HepG2 (cell line): ENCODE data around the gene MYO18A. TPM values are rescaled to one million over a fixed set of nuclear protein-coding genes. Genes with fewer than 3 reads are reported as not detected.

Experiments
- ATAD3A ChIP-seq: sonication (generic); formaldehyde crosslinking; IDR thresholded peaks from 2 replicates; pipeline ENCODE4 v1.4.0; 2020; ENCODE audit warnings: missing genetic modification reagents
- CBX2 ChIP-seq, 2 experiments: fragments of 200-600 bp in 1 of 2; sonication (generic); formaldehyde crosslinking in 1 of 2; IDR thresholded peaks; 2 replicates each; pipeline versions ENCODE4 v1.7.0 to v1.8.1; 2018 to 2022; ENCODE audit warnings: low read depth in 2 of 2, low read length in 1 of 2, mild to moderate bottlenecking in 1 of 2, missing genetic modification reagents in 1 of 2
- CBX5 ChIP-seq: sonication (generic); formaldehyde crosslinking; IDR thresholded peaks from 2 replicates; pipeline ENCODE4 v1.4.0; 2020; ENCODE audit warnings: missing genetic modification reagents, borderline replicate concordance
- EZH2 ChIP-seq: conservative IDR thresholded peaks from 2 replicates; pipeline ENCODE4 v1.6.1; 2012; ENCODE audit warnings: mild to moderate bottlenecking, low read depth, low read length, moderate library complexity
- GATAD2A ChIP-seq: IDR thresholded peaks from 2 replicates; pipeline ENCODE4 v1.6.1; 2016
- HES4 ChIP-seq: sonication (generic); formaldehyde crosslinking; IDR thresholded peaks from 2 replicates; pipeline ENCODE4 v1.9.0; 2021; ENCODE audit warnings: mild to moderate bottlenecking, missing genetic modification reagents, borderline replicate concordance
- KLF15 ChIP-seq: sonication (generic); formaldehyde crosslinking; IDR thresholded peaks from 2 replicates; pipeline ENCODE4 v1.8.1; 2023; ENCODE audit warnings: borderline replicate concordance, mild to moderate bottlenecking, inconsistent platforms, missing genetic modification reagents, mixed read lengths
- REXO4 ChIP-seq: sonication (generic); formaldehyde crosslinking; IDR thresholded peaks from 2 replicates; pipeline ENCODE4 v1.8.0; 2022; ENCODE audit warnings: missing genetic modification reagents, mild to moderate bottlenecking, borderline replicate concordance
- RXRA ChIP-seq: sonication (generic); formaldehyde crosslinking; IDR thresholded peaks from 2 replicates; pipeline ENCODE4 v1.5.1; 2020; ENCODE audit warnings: missing genetic modification reagents
- U2AF2 ChIP-seq: fragments of 200-400 bp; formaldehyde crosslinking; IDR thresholded peaks from 2 replicates; pipeline ENCODE4 v1.6.1; 2017; ENCODE audit warnings: low read depth, mild to moderate bottlenecking, low read length
- XBP1 ChIP-seq: sonication (generic); formaldehyde crosslinking; IDR thresholded peaks from 2 replicates; pipeline ENCODE4 v1.5.0; 2020; ENCODE audit warnings: missing genetic modification reagents
- ZC3H4 ChIP-seq: sonication (generic); formaldehyde crosslinking; IDR thresholded peaks from 2 replicates; pipeline ENCODE4 v1.4.0; 2020; ENCODE audit warnings: missing genetic modification reagents, borderline replicate concordance
- ZNF224 ChIP-seq: sonication (generic); formaldehyde crosslinking; IDR thresholded peaks from 2 replicates; pipeline ENCODE4 v1.5.0; 2020; ENCODE audit warnings: mild to moderate bottlenecking, missing genetic modification reagents
- ZNF431 ChIP-seq: sonication (generic); formaldehyde crosslinking; IDR thresholded peaks from 2 replicates; pipeline ENCODE4 v1.9.0; 2022; ENCODE audit warnings: missing genetic modification reagents, low read depth, mild to moderate bottlenecking, borderline replicate concordance
- ZNF549 ChIP-seq: sonication (generic); formaldehyde crosslinking; IDR thresholded peaks from 2 replicates; pipeline ENCODE4 v1.5.0; 2020; ENCODE audit warnings: missing genetic modification reagents
- ZNF572 ChIP-seq: sonication (generic); formaldehyde crosslinking; IDR thresholded peaks from 2 replicates; pipeline ENCODE4 v1.5.1; 2020; ENCODE audit warnings: mild to moderate bottlenecking, missing genetic modification reagents
- ZNF713 ChIP-seq: sonication (generic); formaldehyde crosslinking; IDR thresholded peaks from 2 replicates; pipeline ENCODE4 v1.4.0; 2020; ENCODE audit warnings: mild to moderate bottlenecking, missing genetic modification reagents
- ZNF792 ChIP-seq: IDR thresholded peaks from 2 replicates; pipeline ENCODE4 v1.6.1; 2016
- polyA plus RNA-seq, 8 experiments: library from polyadenylated mRNA; depleted of rRNA in 3 of 8; stranded (reverse) in 7 of 8; unstranded in 1 of 8; fragments of >200 nt; fragmentation: Illumina TruSeq in 4 of 8; extraction: Trizol in 4 of 8; gene quantifications; 2 replicates each; pipeline versions ENCODE4 v1.2.1 to v1.2.3, GENCODE V29; 2011 to 2016; ENCODE audit warnings: low read depth in 4 of 8, missing spikeins in 1 of 8, mixed read lengths in 1 of 8; ENCODE audit not compliant: insufficient read depth in 1 of 8
- total RNA-seq, 5 experiments: library from RNA; depleted of rRNA; stranded (reverse); fragments of >200 nt; fragmentation: Illumina TruSeq; extraction: Trizol; gene quantifications; 2 replicates each; pipeline ENCODE4 v1.2.3, GENCODE V29; 2016; ENCODE audit warnings: low read depth in 1 of 5
- TF ChIP-seq, protein P1 (sequence below): IDR thresholded peaks from 2 replicates; pipeline ENCODE4 v1.6.1; 2016; ENCODE audit warnings: mild to moderate bottlenecking, missing biosample characterization, missing genetic modification reagents
- TF ChIP-seq, protein P2 (sequence below), 2 experiments: sonication (generic) in 1 of 2; formaldehyde crosslinking in 1 of 2; IDR thresholded peaks; 2 replicates each; pipeline versions ENCODE4 v1.5.1 to v1.6.1; 2011 to 2020; ENCODE audit warnings: borderline replicate concordance in 1 of 2, low read depth in 1 of 2, low read length in 1 of 2, mild to moderate bottlenecking in 1 of 2, missing genetic modification reagents in 1 of 2, moderate library complexity in 1 of 2
- TF ChIP-seq, protein P3 (sequence below): sonication (generic); formaldehyde crosslinking; IDR thresholded peaks from 2 replicates; pipeline ENCODE4 v1.4.0; 2020; ENCODE audit warnings: missing genetic modification reagents, borderline replicate concordance
- TF ChIP-seq, protein P4 (sequence below): sonication (generic); formaldehyde crosslinking; IDR thresholded peaks from 2 replicates; pipeline ENCODE4 v1.8.0; 2022; ENCODE audit warnings: missing genetic modification reagents, mild to moderate bottlenecking, borderline replicate concordance

The MYO18A gene
- total and polyA plus RNA-seq, 2 of the 13 experiments (the other 11 are each of a cell fraction or from before 2014, with no cell fraction given) = 16.8 to 24.8 TPM

GRCh38 chr17:29179232-29180033 is 765 bp downstream of the MYO18A start (continued):
- TF ChIP-seq, protein P1, sequence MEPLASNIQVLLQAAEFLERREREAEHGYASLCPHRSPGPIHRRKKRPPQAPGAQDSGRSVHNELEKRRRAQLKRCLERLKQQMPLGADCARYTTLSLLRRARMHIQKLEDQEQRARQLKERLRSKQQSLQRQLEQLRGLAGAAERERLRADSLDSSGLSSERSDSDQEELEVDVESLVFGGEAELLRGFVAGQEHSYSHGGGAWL (CRISPR knock-in tag) = peak; percentile 58; the same call in 1 of the 2 replicates
- TF ChIP-seq, protein P2, sequence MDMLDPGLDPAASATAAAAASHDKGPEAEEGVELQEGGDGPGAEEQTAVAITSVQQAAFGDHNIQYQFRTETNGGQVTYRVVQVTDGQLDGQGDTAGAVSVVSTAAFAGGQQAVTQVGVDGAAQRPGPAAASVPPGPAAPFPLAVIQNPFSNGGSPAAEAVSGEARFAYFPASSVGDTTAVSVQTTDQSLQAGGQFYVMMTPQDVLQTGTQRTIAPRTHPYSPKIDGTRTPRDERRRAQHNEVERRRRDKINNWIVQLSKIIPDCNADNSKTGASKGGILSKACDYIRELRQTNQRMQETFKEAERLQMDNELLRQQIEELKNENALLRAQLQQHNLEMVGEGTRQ (IDR thresholded peaks at IDR 0.05; ENCODE audit: low read depth, low read length) = no peak
- TF ChIP-seq, protein P2 (CRISPR knock-in tag; IDR thresholded peaks at IDR 0.05; ENCODE audit: borderline replicate concordance) = no peak
- TF ChIP-seq CBX2 (IDR thresholded peaks at IDR 0.05; ENCODE audit: low read depth, low read length) = no peak
- TF ChIP-seq CBX2 (CRISPR knock-in tag; IDR thresholded peaks at IDR 0.05; ENCODE audit: low read depth) = no peak
- TF ChIP-seq RXRA (CRISPR knock-in tag) = peak; percentile 18; the same call in 1 of the 2 replicates
- TF ChIP-seq, protein P3, sequence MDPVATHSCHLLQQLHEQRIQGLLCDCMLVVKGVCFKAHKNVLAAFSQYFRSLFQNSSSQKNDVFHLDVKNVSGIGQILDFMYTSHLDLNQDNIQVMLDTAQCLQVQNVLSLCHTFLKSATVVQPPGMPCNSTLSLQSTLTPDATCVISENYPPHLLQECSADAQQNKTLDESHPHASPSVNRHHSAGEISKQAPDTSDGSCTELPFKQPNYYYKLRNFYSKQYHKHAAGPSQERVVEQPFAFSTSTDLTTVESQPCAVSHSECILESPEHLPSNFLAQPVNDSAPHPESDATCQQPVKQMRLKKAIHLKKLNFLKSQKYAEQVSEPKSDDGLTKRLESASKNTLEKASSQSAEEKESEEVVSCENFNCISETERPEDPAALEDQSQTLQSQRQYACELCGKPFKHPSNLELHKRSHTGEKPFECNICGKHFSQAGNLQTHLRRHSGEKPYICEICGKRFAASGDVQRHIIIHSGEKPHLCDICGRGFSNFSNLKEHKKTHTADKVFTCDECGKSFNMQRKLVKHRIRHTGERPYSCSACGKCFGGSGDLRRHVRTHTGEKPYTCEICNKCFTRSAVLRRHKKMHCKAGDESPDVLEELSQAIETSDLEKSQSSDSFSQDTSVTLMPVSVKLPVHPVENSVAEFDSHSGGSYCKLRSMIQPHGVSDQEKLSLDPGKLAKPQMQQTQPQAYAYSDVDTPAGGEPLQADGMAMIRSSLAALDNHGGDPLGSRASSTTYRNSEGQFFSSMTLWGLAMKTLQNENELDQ (CRISPR knock-in tag) = no peak
- no peak for TF ChIP-seq ZC3H4
- TF ChIP-seq ZNF431 (CRISPR knock-in tag) = no peak
- TF ChIP-seq ATAD3A (CRISPR knock-in tag) = no peak
- TF ChIP-seq GATAD2A (CRISPR knock-in tag) = peak; percentile 52; the same call in 1 of the 2 replicates
- 0 out of 2 replicates have a peak, but pooled peaks have one; percentile 13 for TF ChIP-seq ZNF572 (CRISPR knock-in tag)
- TF ChIP-seq KLF15 (CRISPR knock-in tag) = no peak; the same call in 1 of the 2 replicates
- peak; percentile 41 for TF ChIP-seq ZNF792
- no peak for TF ChIP-seq ZNF224 (CRISPR knock-in tag)
- no peak for TF ChIP-seq CBX5 (CRISPR knock-in tag)
- TF ChIP-seq REXO4 = no peak
- TF ChIP-seq U2AF2 = no peak
- TF ChIP-seq, protein P4, sequence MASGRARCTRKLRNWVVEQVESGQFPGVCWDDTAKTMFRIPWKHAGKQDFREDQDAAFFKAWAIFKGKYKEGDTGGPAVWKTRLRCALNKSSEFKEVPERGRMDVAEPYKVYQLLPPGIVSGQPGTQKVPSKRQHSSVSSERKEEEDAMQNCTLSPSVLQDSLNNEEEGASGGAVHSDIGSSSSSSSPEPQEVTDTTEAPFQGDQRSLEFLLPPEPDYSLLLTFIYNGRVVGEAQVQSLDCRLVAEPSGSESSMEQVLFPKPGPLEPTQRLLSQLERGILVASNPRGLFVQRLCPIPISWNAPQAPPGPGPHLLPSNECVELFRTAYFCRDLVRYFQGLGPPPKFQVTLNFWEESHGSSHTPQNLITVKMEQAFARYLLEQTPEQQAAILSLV (CRISPR knock-in tag) = no peak
- TF ChIP-seq ZNF713 = no peak
- no peak for TF ChIP-seq ZNF549 (CRISPR knock-in tag)
- TF ChIP-seq HES4 (CRISPR knock-in tag) = no peak
- no peak for TF ChIP-seq XBP1 (CRISPR knock-in tag)
- TF ChIP-seq EZH2 = no peak
